SKM-1 (cell line): ENCODE data around the gene C14orf180.

ENCODE experiments used
- DNase-seq: peaks from one replicate; lab custom pipeline; 2025; ENCODE audit not compliant: unreplicated experiment; lab: John Stamatoyannopoulos, UW

The C14orf180 gene

DNA sequence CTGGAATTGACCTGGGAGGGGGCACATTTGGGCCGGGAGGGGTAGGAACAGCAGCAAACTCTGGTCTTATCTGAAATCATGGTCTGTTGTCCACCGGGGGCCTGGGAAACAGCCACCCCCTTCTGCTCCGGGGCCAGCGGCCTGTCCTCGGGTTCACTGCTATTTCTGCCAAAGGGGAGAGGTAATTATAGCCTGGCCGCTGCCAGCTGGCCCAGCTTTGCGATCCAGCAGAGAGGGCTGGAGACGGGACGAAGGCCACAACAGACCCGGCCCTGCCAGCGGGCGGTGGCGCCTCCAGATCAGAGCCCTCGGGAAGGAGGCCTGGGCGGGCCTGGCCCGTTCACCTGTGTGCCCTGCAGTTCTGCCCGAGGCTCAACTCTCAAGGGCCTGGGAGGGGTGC, at the start of gene C14orf180:
Gene C14orf180 (plus strand): TSS at position 258 of the 400 bp plus-strand sequence. CDS start 6,667 bp downstream, outside the sequence.
- no peak for DNase-seq

DNA sequence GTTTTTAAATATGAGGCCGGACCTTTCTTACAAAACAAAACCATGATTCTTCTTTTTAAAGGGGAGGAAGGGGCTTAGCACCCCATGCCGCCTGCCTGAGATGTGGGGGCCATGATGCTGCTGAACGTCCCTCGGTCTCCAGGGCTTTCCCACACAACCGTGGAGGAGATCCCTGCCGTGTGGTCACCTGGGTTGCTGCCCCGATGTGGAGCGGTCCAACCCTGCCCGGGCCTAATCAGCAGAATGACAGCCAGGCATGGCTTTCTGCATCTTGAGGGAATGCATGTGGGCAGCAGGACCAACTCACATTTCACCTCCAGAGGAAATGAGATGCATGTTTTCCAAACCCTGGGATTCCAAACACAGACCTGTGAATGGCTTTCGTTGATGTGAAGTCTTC, 48.9 kb upstream of the C14orf180 start:
- no peak for DNase-seq

DNA sequence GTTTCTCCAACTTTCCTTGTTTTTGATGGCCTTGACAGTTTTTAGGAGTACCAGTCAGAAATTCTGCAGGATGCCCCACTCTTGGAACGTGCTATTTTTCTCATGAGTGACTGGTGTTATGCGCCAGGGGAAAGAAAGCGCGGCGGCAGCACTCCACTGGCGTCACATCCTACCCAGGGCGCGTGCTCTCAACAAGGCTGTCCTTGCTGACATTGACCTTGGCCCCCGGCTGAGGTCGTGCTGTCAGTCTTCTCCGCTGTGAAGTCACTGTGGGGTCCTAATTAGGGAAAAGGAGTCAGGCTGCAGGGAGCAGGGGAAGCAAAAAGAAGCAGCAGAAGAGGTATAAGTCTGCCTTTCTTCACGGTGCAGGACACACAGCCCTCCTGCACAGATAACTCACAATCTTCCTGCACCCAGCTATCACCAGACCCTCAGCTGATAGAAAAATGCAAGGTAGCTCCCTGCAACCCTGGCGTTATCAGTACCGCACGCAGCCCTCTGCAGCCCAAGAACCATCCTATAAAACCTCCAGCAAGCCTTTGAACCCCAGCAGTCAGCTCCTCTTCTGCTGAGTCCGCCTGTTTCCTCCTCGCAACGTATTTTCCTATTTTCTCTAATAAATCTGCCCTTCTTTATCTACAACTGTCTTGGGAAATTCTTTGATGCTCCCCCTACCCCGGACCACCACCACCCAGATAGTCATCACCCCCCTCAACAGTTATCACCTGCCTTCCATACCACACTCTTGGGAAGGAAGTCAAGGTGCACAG, 48.0 kb upstream of the C14orf180 start:
- DNase-seq: no peak

DNA sequence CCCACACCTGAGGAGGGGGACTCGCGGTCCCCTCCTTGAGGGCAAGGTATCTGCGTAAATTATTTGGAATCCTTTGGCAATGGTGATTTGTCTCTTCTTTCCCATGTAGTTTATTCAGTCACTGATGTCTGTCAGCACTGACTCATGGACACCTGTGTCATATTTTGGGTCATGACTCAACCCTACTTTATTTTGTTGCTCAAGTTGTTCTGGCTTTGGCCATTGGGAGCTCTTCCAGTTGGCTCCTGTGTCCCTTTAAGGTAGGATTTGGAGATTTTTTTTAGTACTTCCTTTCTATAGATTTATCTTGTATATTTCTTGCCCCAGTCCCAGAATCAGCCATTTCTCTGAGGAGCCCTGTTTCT, 47.4 kb upstream of the C14orf180 start:
- DNase-seq: no peak

DNA sequence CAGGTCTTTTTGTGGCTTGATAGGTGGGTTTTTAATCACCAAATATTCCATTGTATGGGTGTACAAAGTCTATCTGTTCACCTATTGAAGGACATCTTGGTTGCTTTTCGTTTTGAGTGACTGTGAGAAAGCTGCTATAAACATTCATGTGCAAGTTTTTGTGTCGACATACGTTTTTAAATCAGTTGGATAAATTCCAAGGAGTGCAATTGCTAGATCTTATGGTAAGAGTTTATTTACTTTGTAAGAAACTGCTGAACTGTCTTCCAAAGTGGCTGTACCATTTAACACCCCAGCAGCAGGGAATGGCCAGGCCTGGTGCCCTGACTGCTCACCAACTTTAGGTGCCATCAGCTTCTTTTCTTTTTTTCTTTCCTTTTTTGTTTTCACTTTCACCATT, 45.5 kb upstream of the C14orf180 start:
- DNase-seq: no peak

DNA sequence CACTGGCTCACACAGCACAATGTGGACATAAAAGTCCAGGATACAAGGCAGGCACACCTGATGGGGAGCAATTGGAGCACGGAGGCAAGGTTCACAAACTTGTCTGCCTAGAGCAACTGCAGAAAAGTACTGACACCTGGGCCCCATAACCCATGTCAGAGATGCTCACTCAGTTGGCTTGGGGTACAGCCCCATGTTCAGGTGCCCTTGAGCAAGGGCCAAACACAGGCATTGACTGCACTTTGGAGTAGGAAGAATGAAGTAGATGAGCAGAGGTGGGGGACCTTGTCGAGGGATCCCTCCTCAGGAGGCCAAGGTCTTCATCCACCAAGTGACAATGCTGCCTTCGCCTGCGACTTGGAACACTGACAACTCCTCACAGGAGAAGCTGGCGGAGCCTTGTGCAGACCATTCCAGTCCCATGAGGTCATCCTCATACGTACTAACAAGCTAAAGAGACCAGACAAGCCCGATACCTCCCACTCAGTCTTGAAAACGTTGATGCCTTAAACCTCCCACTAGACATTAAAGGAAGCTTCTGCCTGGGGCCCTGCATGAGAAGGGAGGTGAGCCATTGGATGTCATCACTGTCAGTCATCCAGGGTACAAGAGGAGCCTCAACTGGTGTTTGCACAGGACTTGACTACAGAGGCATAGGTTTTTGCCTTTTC, 42.5 kb upstream of the C14orf180 start:
- no peak for DNase-seq

DNA sequence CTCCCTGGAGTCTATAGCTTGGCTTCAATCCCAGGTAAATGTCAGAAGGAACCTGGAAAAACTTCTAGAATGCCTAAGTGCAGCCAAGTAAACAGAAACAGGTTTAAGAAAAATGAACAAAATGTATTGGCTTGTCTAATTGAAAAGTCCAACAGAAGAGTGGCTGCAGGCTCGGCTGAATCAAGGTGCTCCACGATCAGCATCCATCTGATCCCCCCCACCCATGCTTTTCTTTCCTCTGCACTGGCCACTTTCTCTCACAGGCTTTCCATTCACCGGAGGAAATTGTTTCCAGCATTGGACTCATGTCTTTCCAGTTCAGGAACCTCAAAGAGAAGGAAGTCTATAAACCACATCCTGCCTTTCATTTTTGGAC, 42.0 kb upstream of the C14orf180 start:
- DNase-seq: no peak

DNA sequence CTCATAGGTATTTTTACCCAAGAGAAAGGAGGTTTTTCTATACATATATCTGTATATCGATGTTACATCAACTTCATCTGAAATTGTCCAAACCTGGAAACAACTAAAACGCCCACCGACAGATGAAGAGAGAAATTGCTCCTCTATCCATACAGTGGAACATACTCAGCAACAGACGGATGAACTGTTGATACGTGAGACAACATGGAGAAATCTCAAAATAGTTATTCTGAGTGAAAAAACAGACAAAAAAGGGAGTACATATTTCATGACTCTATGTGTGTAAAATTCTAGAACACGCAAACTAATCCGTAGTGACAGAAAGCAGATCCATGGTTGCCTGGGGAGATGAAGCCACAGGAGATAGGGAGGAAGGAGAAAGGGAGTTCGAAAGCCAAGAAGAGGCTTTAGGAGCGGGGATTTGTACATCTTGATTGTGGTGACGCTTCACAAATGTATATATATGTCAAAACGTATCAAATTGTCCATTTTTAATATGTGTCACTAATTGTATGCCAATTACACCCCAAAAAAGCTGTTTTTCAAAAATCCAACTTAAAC, 37.6 kb upstream of the C14orf180 start:
- no peak for DNase-seq

DNA sequence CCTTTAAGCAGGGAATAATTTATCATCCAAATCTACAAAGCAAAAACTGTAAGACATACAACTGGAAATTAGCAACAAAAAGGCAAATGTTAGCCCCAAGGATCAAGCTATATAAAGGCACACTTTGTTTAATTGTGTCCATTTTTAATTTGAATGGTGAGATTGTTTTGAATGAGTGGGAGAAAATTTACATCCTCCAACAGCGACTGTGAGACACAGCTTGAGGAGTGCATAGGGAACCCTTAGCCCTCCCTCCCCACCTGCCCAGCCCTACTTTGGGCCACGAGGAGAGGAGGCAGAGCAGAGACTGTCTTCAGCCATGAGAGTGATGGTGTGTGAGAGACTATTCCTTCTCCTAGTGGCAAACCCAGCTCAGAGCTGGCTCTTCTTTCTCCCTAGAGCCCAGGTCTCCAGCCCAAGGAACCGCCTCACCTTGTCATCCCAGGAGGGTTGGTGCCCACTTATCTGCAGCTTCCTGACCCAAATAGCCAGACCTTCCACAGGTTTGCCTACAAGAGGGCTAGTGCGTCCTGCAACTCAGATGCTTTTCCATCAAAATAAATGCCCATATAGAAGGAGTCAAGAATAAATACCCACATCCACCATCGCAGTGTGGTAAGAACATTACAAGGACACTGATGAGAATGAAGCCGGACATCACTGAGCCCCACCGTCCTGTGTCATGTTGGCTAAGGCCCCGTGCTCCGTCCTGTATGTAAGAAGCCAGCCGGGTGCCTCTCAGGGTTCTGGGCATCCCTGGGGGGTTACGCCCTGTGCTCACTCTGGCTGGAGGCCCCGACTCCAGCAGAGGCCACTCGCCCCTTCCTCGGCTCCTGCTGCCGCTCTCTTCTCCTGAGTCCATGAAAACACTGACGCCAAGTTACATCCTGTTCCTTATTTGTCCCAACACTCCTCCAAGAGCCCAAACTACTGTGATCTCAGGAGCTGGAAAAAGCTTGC, 36.4 kb upstream of the C14orf180 start:
- no peak for DNase-seq

DNA sequence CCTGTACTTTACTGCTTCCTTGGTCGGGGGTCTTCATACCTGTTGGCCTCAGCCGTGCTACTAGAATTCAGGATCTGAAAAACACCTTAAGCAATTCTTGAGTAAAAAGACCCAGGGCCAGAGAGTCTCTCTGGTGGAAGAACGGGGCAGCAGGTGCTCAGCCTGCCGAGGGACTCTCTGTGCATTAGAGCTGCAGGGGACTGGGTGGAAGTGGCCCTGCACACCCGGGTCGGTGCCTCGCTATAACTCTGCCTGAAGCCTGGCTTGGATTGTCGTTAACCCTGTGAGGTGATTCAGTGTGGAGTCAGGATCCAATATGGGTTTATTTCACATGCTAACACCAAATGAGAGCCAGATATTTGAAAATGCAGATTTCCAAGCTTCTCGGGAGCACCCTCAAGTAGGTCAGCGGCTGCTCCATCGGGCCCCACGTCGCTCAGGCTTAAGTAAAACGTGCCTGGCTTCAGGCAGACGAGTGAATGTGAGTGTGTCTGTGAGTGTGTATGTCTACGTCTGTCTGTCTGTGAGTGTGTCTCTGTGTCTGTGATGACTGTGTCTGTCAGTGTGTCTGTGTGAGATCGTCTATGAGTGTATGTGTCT, 35.1 kb upstream of the C14orf180 start:
- DNase-seq: no peak

DNA sequence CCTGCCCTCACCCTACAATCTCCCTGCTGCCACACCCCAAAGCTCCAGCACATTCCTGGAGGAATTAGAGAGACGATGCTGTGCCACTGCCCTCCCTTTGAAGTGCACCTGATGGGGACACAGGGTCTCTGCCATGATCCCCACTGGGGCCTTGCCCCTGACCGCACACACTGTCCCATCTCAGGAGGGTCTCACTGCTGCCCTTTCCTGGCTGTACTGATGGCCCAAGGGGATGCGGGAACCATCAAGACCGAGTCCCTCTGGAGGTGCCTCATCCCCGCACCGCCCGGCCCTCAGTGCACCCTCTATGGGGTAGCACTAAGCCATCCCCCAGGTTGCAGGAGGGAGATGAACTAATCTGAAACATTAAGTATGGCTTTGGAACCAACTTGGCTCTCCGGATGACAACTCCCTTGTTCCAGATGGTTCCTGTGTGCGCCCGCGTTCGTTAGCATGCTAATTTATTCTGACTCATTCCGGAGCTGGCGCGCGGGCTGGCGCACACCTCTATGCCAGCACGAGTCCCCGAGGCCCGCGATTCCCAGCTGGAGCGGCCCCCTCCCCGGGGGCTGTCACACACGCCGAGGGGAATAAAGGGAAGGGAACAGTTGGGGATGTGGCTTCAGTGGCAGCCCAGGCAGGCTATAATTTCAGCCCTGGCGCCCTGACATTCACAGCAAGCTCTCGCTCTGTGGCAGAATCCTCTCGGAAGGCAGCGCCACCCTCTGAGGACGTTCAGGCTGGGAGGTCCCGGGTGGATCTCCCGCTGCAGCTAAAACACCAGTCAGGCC, 34.2 kb upstream of the C14orf180 start:
- DNase-seq: no peak

DNA sequence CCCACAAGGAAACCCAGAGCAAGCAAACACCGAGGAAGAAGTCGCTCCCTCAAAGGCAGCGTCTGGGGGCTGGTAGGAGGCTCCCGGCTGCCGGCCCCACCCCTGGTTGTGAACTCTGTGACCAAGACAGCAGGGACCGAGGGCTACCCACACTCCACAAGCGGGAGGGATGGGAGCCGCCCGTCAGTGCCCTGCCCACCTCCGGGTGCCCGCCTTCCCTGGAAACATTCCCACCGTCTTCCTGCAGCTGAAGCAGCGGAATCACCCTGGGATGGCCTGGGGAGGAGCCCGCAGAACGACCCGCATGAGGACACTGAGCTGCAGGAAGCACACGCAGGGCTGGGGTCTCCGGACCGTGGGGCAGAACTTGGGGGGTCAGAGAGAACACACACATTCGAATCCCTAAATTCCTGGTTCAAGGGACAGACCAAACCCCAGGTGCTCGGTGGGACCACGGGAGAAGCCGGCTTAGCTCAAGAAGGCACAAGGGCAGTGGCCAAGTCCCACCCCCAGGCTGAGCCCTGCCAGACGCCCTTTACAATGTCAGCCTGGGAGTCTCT, 33.5 kb upstream of the C14orf180 start:
- no peak for DNase-seq

DNA sequence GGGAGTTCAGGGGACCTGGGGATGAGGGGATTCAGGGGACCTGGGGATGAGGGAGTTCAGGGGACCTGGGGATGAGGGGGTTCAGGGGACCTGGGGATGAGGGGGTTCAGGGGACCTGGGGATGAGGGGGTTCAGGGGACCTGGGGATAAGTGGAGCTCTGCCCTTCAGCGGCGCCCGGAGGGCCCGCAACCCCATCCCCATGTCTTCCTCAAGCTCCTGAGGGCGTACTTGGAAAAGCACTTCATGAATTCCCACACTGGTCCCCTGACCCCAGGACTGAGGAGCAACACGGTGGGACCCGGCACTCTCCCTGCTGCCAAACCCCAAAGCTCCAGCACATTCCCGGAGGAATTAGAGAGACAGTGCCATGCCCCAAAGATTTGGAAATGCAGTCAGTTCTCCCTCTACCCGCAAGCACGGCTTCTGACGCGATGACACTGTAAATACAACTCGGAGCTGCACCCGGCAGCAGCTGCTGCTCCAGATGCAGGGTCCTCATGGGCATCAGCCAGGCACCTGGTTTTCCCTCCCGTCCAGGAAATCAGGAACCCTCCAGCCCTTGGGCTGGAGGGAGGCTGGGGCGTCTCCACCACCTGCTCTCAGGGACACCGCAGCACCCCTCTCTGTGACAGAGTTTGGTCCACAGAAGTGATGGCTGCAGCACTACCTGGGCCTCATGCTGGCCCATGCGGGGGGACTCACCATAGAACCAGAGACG, 32.8 kb upstream of the C14orf180 start:
- DNase-seq: no peak

DNA sequence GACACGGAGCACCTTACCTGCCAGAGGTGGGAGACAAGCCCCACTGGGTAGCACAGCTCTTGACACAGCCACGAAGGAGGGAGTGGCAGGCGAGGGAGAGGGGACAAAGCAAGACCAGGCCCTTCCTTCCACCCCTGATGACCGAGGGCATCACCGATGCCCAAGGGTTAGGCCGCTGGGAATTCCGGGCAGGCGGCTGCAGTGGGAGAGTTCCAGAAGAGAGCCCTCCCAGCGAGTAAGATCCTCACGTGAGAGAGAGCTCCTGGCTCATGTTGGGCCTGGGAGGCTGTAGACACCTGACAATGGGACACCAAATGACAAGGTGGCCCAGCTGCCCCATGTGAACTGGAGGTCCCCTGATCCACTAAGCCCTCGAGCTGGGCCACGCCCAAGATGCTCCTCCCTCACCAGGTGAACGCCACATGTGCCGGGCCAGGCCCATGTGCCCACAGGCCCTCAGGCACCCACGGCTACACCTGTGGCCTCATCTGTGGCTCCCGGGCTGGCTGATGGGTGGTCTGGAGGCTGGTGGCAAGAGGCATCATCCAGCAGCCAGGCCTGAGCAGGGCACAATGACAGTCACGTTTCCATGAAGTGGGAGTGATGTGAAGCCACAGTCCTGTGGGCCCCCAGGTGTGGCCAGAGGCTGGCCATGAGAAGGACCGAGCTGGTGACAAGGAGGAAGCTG, 32.1 kb upstream of the C14orf180 start:
- DNase-seq: no peak

DNA sequence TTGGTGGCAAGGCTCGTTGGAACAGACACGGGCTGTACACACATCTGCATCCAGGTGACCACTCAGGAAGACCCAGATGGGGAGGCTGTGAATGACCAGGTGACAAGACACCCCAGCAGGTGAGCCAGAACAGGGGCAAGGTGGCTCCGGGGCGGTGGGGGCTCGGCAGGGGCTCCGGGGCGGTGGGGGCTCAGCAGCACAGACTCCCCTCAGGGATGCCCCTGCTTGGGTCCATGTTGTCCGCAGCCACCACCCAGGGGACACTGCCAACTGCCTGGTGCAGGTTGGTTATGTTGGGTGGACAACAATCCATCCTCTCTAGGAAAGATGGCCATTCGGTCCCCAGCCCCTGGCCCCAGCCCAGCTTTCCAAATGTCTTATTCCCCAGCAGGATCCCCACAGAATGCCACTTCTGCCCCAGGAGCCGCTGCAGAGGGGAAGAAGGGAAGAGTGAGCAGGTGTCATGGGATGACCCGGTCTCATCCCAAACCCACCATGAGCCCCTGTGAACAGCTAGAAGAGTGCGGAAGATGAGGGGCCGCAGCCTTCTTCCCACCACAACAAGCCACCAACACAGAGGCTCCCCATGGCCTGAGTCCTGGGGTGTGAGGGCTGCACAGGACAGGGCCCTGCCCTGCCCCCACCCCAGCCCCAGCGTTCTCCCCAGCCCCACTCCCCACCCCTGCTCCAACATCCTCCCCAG, 31.4 kb upstream of the C14orf180 start:
- no peak for DNase-seq

DNA sequence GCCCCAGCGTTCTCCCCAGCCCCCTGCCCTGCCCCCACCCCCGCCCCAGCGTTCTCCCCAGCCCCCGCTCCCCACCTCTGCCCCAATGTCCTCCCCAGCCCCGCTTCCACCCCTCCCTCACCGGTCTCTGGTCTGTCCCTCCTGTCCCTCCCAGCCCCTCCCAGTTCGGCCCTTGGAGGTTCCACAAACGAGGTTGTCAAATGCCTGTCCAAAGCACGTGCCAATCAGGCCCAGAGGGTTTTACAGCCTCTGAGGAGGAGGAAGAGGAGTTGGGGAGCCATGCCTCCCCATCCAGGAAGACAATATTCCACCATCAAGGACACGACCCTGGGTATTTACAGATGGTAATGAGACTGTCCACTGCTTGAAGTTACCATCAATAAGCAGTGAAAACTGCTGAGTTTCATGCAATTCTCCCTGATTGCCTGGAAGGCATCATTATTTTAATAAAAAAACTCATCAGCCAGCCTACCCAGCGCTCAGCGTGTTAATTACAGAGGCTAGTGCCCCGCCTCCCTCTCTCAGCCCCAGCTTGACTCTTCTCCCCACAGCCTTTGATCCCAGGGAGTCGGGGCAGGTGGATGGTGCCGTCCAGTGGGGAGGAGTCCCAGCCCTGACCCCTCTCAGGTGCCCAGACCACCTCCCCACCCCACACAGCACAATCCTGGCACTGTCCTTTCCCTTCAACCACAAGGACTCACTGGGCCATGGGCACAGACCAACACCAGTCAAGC, 30.6 kb upstream of the C14orf180 start:
- DNase-seq: no peak
